Spleen (tissue), 11 donors: ENCODE measurements around the gene HNRNPA3. TPM values are rescaled to one million over a fixed set of nuclear protein-coding genes. Genes with fewer than 3 reads are reported as not detected.
"Not testable (repeated sequence)": the region's sequence is repeated elsewhere in the genome, so short reads cannot be mapped to it uniquely, and the experiment has no call there.

ENCODE experiments used
- DNase-seq: peaks from one replicate; pipeline ENCODE4 v3.0.0-alpha.2; 2020
- H3K27ac ChIP-seq, 8 donors: fragments of 200-600 bp; sonication (generic) in 7 of 8; 1 replicate in 4 of 8; 2 replicates in 4 of 8; pipeline versions ENCODE4 v1.5.0 to v1.8.0; 2016 to 2021; ENCODE audit warnings: inconsistent platforms in 4 of 8, mild to moderate bottlenecking in 4 of 8, moderate library complexity in 1 of 8
- H3K27me3 ChIP-seq, 7 donors: fragments of 200-600 bp; sonication (generic) in 6 of 7; replicated peaks in 1 of 7; 1 replicate in 4 of 7; 2 replicates in 3 of 7; pipeline versions ENCODE4 v1.5.0 to v1.8.0; 2016 to 2021; ENCODE audit warnings: inconsistent platforms in 3 of 7, mild to moderate bottlenecking in 1 of 7
- H3K36me3 ChIP-seq, 6 donors: fragments of 200-600 bp; sonication (generic) in 5 of 6; 1 replicate in 4 of 6; 2 replicates in 2 of 6; pipeline versions ENCODE4 v1.5.0 to v1.8.0; 2016 to 2021; ENCODE audit warnings: inconsistent platforms in 2 of 6
- H3K4me1 ChIP-seq, 6 donors: fragments of 200-600 bp; sonication (generic) in 5 of 6; 1 replicate in 3 of 6; 2 replicates in 3 of 6; pipeline versions ENCODE4 v1.5.0 to v1.8.0; 2016 to 2021; ENCODE audit warnings: inconsistent platforms in 3 of 6
- H3K4me3 ChIP-seq, 8 donors: fragments of 200-600 bp; sonication (generic) in 7 of 8; 1 replicate in 4 of 8; 2 replicates in 4 of 8; pipeline versions ENCODE4 v1.5.0 to v1.8.0; 2016 to 2021; ENCODE audit warnings: inconsistent platforms in 4 of 8, mild to moderate bottlenecking in 4 of 8, moderate library complexity in 2 of 8
- H3K9me3 ChIP-seq, 8 donors: fragments of 200-600 bp; sonication (generic) in 7 of 8; 1 replicate in 4 of 8; 2 replicates in 4 of 8; pipeline versions ENCODE4 v1.5.0 to v1.8.0; 2016 to 2021; ENCODE audit warnings: inconsistent platforms in 4 of 8
- POLR2A ChIP-seq, 3 donors: fragments of 450-650 bp; IDR thresholded peaks; one replicate each; pipeline ENCODE4 v1.5.1; 2017; ENCODE audit warnings: antibody characterized with exemption in 3 of 3, mild to moderate bottlenecking in 1 of 3
- POLR2AphosphoS5 ChIP-seq, 3 donors: sonication (generic); formaldehyde crosslinking; IDR thresholded peaks; one replicate each; pipeline ENCODE4 v1.5.1; 2017; ENCODE audit warnings: antibody characterized with exemption in 3 of 3
- WGBS, 5 donors: extraction: QIAGEN DNeasy Blood & Tissue Kit in 3 of 5; methylation state at CpG; one replicate each; pipeline versions ENCODE4 v1.1.5 to v1.1.7; 2013 to 2018; 5-methylcytosine and 5-hydroxymethylcytosine counted together
- intact Hi-C: fragments of 100-400 bp; cut with DNase I; formaldehyde crosslinking; loops from one replicate; pipeline ENCODE4 v1.15.0; 2023; ENCODE audit warnings: low total_unique reads
- polyA plus RNA-seq, 3 donors: library from polyadenylated mRNA; stranded (reverse); fragments of 200-250 nt; gene quantifications; one replicate each; pipeline ENCODE4 v1.2.1, GENCODE V29; 2013
- total RNA-seq, 7 donors: library from RNA; depleted of rRNA in 3 of 7; stranded (reverse); fragments of >200 nt in 3 of 7; fragmentation: NEBNext Ultra II Directional in 4 of 7; extraction: Animal tissue kit (Norgen Biotek cat#: 25700) in 4 of 7; gene quantifications; one replicate each; pipeline versions ENCODE4 v1.1.0 to v1.2.1, GENCODE V29; 2016 to 2021
- TF ChIP-seq, protein P1 (sequence below), 11 experiments: fragments of 200-600 bp in 7 of 11; fragments of 450-650 bp in 4 of 11; sonication (generic) in 4 of 11; IDR thresholded peaks in 8 of 11; conservative IDR thresholded peaks in 3 of 11; 1 replicate in 7 of 11; 2 replicates in 4 of 11; pipeline versions ENCODE4 v1.4.0 to v1.8.0; 2016 to 2021; ENCODE audit warnings: antibody characterized with exemption in 11 of 11, inconsistent platforms in 4 of 11, mild to moderate bottlenecking in 1 of 11
- donor health status: healthy with polysubstance abuse.
- donor health status: DM: no; HTN: no; CAD: no; lungs with moderate emphysema.
- donor health status: DM: no; HTN: no; CAD: no.
- donor health status: Bipolar disorder and iron deficiency.
- donor health status: healthy.
- donor health status: DM: no; HTN: no; CAD: no.
- donor health status: DM: yes; HTN: yes; CAD: no.

Gene HNRNPA3
- total and polyA plus RNA-seq, 10 donors = 79.8 to 213 (median 158) TPM

DNA sequence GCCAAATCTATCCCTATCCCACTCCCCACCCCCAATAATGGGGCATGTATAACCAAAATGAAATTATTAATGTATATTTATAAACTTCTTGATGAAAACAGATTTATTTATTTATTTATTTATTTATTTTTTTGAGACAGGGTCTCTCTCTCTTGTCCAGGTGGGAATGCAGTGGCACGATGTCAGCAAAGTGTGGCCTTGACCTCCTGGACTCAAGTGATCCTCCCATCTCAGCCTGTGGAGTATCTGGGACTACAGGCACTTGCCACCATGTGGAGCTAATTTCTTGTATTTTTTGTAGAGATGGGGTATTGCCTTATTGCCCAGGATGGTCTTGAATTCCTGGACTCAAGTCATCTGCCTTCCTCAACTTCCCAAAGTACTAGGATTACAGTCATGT is 28.0 kb upstream of the HNRNPA3 start:
- no peaks in the 10 kb centered on the region for H3K27me3 ChIP-seq
- H3K36me3 ChIP-seq = no peaks in the 10 kb centered on the region
- no peaks in the 10 kb centered on the region for H3K9me3 ChIP-seq
- TF ChIP-seq POLR2A (IDR thresholded peaks at IDR 0.05) (no peak), POLR2AphosphoS5 (IDR thresholded peaks at IDR 0.05) (no peak)
- TF ChIP-seq, protein P1, sequence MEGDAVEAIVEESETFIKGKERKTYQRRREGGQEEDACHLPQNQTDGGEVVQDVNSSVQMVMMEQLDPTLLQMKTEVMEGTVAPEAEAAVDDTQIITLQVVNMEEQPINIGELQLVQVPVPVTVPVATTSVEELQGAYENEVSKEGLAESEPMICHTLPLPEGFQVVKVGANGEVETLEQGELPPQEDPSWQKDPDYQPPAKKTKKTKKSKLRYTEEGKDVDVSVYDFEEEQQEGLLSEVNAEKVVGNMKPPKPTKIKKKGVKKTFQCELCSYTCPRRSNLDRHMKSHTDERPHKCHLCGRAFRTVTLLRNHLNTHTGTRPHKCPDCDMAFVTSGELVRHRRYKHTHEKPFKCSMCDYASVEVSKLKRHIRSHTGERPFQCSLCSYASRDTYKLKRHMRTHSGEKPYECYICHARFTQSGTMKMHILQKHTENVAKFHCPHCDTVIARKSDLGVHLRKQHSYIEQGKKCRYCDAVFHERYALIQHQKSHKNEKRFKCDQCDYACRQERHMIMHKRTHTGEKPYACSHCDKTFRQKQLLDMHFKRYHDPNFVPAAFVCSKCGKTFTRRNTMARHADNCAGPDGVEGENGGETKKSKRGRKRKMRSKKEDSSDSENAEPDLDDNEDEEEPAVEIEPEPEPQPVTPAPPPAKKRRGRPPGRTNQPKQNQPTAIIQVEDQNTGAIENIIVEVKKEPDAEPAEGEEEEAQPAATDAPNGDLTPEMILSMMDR (IDR thresholded peaks at IDR 0.05 in 8 of 11, conservative IDR thresholded peaks at IDR 0.05 in 3 of 11) = no peak
- intact Hi-C loops = no loop called here
- no peaks in the 10 kb centered on the region for H3K4me1 ChIP-seq
- no peak overlapping the region for H3K27ac ChIP-seq
- WGBS, 5 donors = 81 to 95% (median 91%) methylated on average over 1 of the region's 1 CpG
- no peak overlapping the region for H3K4me3 ChIP-seq
- no peak for DNase-seq

DNA sequence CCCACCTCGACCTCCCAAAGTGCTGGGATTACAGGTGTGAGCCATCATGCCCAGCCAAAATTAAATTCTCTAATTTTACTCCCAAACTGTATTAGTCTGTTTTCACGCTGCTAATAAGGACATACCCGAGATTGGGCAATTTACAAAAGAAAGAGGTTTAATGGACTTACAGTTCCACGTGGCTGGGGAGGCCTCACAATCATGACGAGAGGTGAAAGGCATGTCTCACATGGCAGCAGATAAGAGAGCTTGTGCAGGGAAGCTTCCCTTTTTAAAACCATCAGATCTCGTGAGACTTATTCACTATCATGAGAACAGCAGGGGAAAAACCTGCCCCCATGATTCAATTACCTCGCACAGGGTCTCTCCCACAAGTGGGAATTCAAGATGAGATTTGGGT is 26.6 kb upstream of the HNRNPA3 start:
- H3K36me3 ChIP-seq, DNase-seq, H3K9me3 ChIP-seq, H3K27ac ChIP-seq, H3K4me1 ChIP-seq, H3K27me3 ChIP-seq, intact Hi-C loops, H3K4me3 ChIP-seq: not testable (repeated sequence)
- WGBS, 5 donors = 75 to 84% (median 77%) methylated on average over 7 of the region's 7 CpGs

DNA sequence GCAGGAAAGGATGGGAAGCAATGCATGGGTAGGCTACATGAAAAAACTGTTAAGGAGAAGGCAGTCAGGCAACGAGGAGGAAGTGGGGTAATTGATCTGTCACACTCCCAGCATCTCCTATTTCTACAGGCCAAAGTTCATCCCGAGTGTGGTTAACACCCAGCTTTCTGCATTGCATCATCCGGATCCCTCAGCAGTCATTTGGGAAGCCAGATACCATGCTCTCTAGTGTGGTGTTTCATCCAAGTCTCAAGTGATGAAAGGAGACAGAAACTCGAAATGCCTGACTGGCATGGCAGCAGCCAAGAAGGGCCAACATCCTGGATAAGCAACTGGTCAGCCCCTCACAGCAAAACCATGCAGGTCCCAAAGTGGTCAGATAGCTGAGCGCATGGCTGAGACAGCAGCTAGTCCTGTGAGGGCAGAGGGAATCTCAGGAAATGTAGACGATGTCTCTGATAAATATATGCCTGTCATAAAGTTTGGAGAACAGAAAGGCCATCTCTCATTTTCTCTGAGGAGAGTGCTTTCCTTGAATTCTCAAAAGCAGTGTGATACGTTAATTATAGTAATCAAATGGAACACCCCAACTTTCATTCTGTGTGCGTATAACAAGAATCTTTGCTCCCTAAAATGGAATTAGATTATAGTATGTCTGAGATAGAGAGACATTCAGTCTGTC is 24.8 kb upstream of the HNRNPA3 start:
- 64 to 78% (median 68%) methylated on average over 8 of the region's 8 CpGs for WGBS, 5 donors
- no peaks in the 10 kb centered on the region for H3K36me3 ChIP-seq
- no peak for TF ChIP-seq POLR2AphosphoS5 (IDR thresholded peaks at IDR 0.05)
- TF ChIP-seq, protein P1 (IDR thresholded peaks at IDR 0.05 in 8 of 11, conservative IDR thresholded peaks at IDR 0.05 in 3 of 11) = no peak
- TF ChIP-seq POLR2A (IDR thresholded peaks at IDR 0.05) = no peak
- DNase-seq = no peak
- no peaks in the 10 kb centered on the region for H3K27me3 ChIP-seq
- H3K27ac ChIP-seq = no peak overlapping the region
- no peaks in the 10 kb centered on the region for H3K9me3 ChIP-seq
- no peak overlapping the region for H3K4me3 ChIP-seq
- no peaks in the 10 kb centered on the region for H3K4me1 ChIP-seq
- intact Hi-C loops = no loop called here

DNA sequence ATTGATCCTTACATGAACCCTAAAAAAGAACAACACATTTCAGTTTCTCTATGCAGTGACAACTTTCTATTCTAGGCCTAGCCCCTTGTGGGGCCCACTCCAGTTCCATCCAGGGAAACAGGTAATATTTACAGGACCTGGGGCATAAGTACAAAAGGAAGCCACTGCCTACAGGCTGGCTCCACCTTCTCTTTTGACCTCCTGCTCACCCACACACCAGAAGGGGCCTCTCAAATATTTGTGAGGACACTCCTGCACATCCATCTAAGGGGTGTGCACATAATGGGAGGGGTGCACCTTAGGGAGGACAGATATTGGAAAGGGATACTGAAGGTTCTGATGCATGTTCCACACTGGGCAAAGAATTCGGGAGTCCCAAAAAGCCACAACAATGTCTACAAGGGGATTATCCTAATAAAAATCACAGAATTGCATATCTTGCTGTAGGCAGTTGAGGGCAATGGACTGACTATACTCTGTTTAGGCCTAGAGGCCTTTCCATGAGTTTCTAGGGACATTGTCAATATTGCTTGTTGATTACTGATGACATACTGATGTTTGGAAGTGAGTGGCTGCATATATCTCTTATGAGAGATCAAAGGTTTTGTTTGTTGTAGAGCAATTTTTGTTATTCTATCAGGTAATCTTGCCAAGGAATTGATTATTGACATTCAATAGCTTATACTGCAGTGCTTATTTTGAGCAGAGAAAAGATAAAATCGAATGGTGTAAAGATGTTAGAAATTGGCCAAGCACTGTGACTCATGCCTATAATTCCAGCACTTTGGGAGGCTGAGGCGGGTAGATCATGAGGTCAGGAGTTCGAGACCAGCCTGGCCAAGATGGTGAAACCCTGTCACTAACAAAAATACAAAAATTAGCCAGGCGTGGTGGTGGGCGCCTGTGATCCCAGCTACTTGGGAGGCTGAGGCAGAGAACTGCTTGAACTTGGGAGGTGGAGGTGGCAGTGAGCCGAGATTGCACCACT is 23.8 kb upstream of the HNRNPA3 start:
- TF ChIP-seq, protein P1 (IDR thresholded peaks at IDR 0.05 in 8 of 11, conservative IDR thresholded peaks at IDR 0.05 in 3 of 11) = no peak
- TF ChIP-seq POLR2AphosphoS5 (IDR thresholded peaks at IDR 0.05) = no peak
- TF ChIP-seq POLR2A (IDR thresholded peaks at IDR 0.05) = no peak
- Histone ChIP-seq H3K27ac (no peak overlapping the region), H3K9me3 (no peaks in the 10 kb centered on the region), H3K4me3 (no peak overlapping the region), H3K36me3 (no peaks in the 10 kb centered on the region), H3K27me3 (no peaks in the 10 kb centered on the region), H3K4me1 (no peaks in the 10 kb centered on the region)
- DNase-seq = no peak
- WGBS, 5 donors = 90 to 98% (median 95%) methylated on average over 7 of the region's 7 CpGs
- intact Hi-C loops = no loop called here
